Measurements from ENCODE around the gene GBX2. TPM values are rescaled to one million over a fixed set of nuclear protein-coding genes. Genes with fewer than 3 reads are reported as not detected.
A peak's percentile ranks its signal among the peaks of the same experiment; 100 is the strongest.

The GBX2 gene
- total and polyA plus RNA-seq, 2 experiments from 2014 or later, result 0.31 to 0.89 TPM

GRCh38 chr2:236170590-236171165 lies 2.5 kb upstream of the GBX2 start:
- Histone ChIP-seq H3K27ac (no peak overlapping the region), H3K4me3 (no peak overlapping the region), H3K4me1 (ENCODE audit: low read depth) (no peaks in the 10 kb centered on the region), H3K36me3 (no peaks in the 10 kb centered on the region), H3K9me3 (ENCODE audit: low read depth) (no peaks in the 10 kb centered on the region), H3K27me3 (peaks cover 100% of the 10 kb centered on the region)
- DNase-seq (ENCODE audit: low read depth in 1 of 2, low spot score in 1 of 2), result no peak
- TF ChIP-seq CTCF (IDR thresholded peaks at IDR 0.05; ENCODE audit: low read depth, low read length), result no peak

- DNase-seq (ENCODE audit: low read depth in 1 of 2, low spot score in 1 of 2), result no peak
- H3K4me1 ChIP-seq (ENCODE audit: low read depth), result peaks cover 4% of the 10 kb centered on the region
- no peak for TF ChIP-seq CTCF (IDR thresholded peaks at IDR 0.05; ENCODE audit: low read depth, low read length)
- H3K27me3 ChIP-seq, result peaks cover 100% of the 10 kb centered on the region
- H3K9me3 ChIP-seq (ENCODE audit: low read depth), result no peaks in the 10 kb centered on the region
- no peak overlapping the region for H3K4me3 ChIP-seq
- no peaks in the 10 kb centered on the region for H3K36me3 ChIP-seq
- H3K27ac ChIP-seq, result no peak overlapping the region
These were observed 1.8 kb upstream of the GBX2 start for GRCh38 chr2:236169741-236170589.

GRCh38 chr2:236169151-236169721 lies 1.1 kb upstream of the GBX2 start:
- TF ChIP-seq CTCF (IDR thresholded peaks at IDR 0.05; ENCODE audit: low read depth, low read length), result no peak
- H3K4me3 ChIP-seq, result no peak overlapping the region
- H3K4me1 ChIP-seq (ENCODE audit: low read depth), result peaks cover 11% of the 10 kb centered on the region

GRCh38 chr2:236167297-236168109 lies 683 bp downstream of the GBX2 start:
- H3K4me1 ChIP-seq (ENCODE audit: low read depth), result peaks cover 12% of the 10 kb centered on the region
- no peak overlapping the region for H3K27ac ChIP-seq
- peak overlapping the region; percentile 34 for H3K4me3 ChIP-seq
- H3K27me3 ChIP-seq, result peaks cover 100% of the 10 kb centered on the region
- H3K9me3 ChIP-seq (ENCODE audit: low read depth), result no peaks in the 10 kb centered on the region
- no peaks in the 10 kb centered on the region for H3K36me3 ChIP-seq
- TF ChIP-seq CTCF (IDR thresholded peaks at IDR 0.05; ENCODE audit: low read depth, low read length), result peak; percentile 25
- DNase-seq (ENCODE audit: low read depth in 1 of 2, low spot score in 1 of 2), result peak; percentile 64 to 68

More at GRCh38 chr2:236169151-236169721, 1.1 kb upstream of the GBX2 start:
- Histone ChIP-seq H3K27ac (no peak overlapping the region), H3K27me3 (peaks cover 100% of the 10 kb centered on the region), H3K36me3 (no peaks in the 10 kb centered on the region), H3K9me3 (ENCODE audit: low read depth) (no peaks in the 10 kb centered on the region)
- DNase-seq (ENCODE audit: low read depth in 1 of 2, low spot score in 1 of 2), result no peak

GRCh38 chr2:236166796-236167296 lies 1.3 kb downstream of the GBX2 start:
- peaks cover 100% of the 10 kb centered on the region for H3K27me3 ChIP-seq
- H3K4me1 ChIP-seq (ENCODE audit: low read depth), result peaks cover 12% of the 10 kb centered on the region
- TF ChIP-seq CTCF (IDR thresholded peaks at IDR 0.05; ENCODE audit: low read depth, low read length), result no peak
- H3K4me3 ChIP-seq, result peak overlapping the region; percentile 34
- H3K36me3 ChIP-seq, result no peaks in the 10 kb centered on the region
- no peak for DNase-seq (ENCODE audit: low read depth in 1 of 2, low spot score in 1 of 2)
- no peak overlapping the region for H3K27ac ChIP-seq
- no peaks in the 10 kb centered on the region for H3K9me3 ChIP-seq (ENCODE audit: low read depth)
